Embryonic facial prominence (tissue), 1 donor: ENCODE data around the gene CDC42EP5.
"Not testable (repeated sequence)": the region's sequence is repeated elsewhere in the genome, so short reads cannot be mapped to it uniquely, and the experiment has no call there.

Experiments
- DNase-seq: peaks from one replicate; pipeline ENCODE4 v3.0.0-alpha.2; 2016; ENCODE audit errors: extremely low spot score

CDC42EP5 gene

DNA sequence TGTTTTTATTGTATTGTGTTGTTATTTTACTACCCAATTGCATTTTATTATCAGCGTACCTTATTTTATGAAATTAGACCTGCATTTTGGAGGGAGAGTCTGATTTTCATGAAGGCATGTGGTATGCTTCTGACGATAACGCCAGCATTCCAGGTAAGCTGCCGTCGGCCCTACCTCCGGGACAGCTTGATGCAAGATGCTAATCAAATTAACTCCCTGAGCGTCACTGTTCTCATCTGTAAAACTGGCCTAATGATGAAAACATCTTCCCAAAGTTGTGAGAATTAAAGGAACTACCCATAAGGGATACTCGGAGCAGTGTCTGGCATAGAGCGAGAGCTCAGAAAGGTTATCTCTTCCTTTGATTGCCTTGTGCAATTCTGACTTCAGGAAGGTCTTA, 16.7 kb upstream of the CDC42EP5 start:
- no peak for DNase-seq

DNA sequence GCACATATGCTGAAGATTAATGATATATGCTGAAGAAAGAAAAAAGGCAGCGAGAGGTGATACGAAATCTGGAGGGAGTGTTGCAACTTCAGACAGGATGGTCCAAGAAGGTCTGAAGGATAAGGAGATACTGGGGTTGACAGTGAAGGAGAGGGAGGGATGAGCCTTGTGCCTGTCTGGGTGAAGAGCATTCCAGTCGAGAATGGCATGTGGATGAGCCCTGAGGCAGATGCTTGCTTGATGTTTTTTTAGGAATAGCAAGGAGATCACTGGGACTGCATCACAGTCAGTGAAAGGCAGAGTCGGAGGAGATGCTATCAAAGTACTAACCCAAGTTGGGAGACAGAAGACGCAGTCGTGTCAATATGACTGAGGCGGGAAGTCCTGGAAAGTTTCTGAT, 16.2 kb upstream of the CDC42EP5 start:
- DNase-seq: no peak

DNA sequence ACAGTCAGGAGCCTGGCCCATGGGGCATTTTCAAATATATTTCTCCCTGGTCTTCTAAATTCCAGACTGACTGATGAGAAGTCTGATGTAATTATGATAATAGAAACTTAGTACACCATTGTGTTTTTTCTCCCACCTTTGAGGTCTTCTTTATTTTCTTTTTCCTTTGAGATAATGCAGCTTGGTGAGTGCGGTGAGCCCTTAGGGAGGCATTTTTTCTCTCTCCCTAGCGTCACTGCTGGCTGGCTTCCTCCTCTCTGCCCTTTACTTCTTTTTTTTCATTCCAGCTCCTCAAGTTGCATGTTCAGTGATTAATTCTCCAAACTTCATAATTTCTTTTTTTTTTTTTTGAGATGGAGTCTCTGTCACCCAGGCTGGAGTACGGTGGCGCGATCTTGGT, 12.8 kb upstream of the CDC42EP5 start:
- no peak for DNase-seq

DNA sequence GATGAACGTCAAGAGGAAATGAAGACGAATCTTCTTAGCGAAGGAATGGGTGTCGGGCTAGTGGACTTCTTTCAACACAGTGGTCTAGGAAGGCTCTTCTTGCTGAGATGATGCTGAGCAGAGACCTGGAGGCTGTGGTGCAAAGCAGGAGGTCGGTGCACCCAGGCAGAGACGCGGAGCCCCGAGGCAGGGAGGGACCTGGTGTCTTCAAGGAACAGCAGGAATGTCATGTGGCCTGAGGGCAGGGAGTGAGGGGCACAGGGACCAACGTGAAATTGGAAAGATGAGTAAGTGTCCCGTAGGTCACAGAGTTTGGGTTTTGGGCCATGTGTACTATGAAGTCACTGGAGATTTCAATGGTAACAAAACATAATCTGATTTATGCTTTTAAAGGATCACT, 11.4 kb upstream of the CDC42EP5 start:
- DNase-seq: no peak

DNA sequence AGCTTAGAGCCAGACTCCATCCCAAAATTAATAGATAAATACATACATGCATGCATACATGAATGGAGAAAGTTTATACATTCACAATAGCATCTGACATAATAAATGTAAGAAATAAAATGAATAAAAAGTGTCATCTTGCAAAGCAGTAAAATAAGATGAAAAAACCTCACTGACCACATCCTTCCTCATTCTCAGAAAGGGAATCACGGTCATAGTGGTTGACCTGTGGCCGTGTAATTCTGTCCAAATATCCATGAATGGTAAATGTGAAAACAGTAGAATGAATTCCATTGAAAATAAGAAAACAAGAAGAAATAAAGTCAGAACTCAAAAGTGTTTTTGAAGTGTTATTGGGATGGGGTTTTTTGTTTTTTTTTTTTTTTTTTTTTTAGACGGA, 9.8 kb upstream of the CDC42EP5 start:
- DNase-seq: no peak

DNA sequence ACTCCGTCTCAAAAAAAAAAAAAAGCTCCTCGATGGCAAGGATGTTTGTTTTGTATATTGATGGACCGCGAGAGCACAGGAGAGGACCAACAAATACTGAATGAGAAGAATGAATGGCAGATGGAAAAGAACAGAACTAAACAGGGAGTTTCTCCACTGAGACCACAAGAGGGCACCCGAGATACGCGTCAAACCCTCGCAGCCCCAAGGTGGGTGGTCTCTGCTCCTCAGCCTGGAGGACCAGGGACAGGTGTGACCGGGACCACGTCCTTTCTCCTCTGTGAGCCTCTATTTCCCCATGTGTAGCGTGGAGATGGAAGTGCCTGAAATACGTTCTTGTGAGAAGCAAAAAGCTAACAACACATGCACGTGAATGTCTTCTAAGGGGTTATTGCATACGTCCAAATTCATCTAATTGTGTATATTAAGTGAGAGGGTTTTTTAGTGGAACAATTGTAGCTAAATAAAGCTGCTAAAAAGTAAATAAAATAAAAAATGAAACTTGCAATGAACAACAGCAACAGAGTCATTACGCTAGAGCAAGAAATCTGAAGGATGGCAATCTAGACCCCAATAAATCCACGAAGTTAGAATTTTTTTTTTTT, 8.3 kb upstream of the CDC42EP5 start:
- no peak for DNase-seq

DNA sequence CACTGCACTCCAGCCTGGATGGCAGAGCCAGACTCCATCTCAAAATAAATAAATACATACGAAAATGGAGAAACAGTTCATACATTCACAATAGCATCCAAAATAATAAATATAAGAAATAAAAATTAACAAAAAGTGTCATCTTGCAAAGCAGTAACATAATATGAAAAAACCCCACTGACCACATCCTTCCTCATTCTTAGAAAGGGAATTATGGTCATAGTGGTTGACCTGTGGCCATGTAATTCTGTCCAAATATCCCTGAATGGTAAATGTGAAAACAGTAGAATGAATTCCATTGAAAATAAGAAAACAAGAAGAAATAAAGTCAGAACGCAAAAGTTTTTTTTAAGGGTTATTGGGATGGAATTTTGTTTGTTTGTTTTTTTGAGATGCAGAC, 7.0 kb upstream of the CDC42EP5 start:
- DNase-seq: no peak

DNA sequence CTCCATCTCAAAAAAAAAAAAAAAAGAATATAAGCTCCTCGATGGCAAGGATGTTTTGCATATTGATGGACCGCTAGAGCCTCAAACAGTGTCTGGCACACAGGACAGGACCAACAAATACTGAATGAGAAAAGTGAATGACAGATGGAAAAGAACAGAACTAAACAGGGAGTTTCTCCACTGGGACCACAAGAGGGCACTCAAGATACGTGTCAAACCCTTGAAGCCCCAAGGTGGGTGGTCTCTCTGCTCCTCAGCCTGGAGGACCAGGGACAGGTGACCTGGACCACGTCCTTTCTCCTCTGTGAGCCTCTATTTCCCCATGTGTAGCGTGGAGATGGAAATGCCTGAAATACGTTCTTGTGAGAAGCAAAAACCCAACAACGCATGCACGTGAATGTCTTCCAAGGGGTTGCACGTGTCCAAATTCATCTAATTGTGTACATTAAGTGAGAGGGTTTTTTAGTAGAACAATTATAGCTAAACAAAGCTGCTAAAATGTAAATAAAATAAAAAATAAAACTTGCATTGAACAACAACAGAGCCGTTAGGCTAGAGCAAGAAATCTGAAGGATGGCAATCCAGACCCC, 5.7 kb upstream of the CDC42EP5 start:
- DNase-seq: no peak

DNA sequence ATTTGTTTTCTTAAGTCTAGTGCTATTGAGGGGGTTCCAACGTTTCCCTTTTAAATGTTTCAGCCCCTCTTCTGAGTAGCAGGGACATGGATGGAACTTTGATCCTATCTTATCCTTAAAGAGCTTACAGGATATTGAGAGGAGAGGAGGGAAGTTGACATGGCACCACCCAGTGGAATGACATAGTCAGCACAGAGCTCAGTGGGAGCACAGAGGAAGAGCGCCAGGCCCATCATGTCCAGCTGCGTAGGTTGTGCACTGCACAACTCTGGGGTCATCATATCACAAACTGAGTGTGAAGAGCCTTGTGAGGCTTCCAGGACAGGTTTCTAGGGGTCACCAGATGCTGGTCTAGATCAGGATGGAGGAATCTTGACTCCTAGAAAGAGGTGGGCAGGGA, 4.6 kb upstream of the CDC42EP5 start:
- no peak for DNase-seq

DNA sequence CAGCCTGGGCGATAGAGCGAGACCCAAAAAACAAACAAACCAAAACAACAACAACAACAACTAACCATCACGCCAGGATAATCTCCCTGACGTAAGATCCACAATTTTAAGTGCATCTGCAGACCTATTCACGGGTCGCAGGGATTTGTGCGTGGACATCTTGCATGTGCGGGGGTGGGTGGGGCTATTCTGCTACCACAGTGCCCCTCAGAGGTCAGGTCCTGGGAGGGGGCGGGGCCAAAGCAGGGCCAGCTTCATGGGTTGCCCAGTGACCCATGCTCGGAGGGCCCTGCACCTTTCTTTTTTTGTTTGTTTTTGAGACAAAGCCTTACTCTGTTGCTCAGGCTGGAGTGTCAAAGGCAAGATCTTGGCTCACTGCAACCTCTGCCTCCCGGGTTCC, 2.6 kb upstream of the CDC42EP5 start:
- no peak for DNase-seq

DNA sequence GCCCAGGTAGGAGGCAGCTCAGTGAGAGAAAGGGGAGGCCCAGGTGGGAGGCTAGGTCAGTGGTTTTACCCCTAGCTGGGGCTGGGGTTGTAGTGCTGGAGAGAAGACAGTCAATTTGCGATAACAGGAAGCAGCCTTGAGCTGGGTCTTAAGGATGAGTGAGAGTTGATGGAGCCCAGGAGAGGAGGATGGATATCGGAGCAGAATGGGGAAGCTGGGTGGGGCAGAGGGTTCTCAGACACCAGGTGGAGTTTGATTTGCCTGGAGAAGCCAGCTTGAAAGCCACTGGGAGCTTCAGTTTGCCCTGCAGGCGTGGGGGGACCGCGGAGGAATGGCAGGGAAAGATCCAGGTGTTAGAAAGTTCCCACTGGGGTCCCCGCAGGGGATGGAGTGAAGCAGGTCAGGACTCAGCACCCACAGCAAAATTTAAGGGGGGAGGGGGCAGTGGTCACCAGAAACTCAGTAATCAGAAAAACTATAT, 836 bp upstream of the CDC42EP5 start:
- DNase-seq: no peak

DNA sequence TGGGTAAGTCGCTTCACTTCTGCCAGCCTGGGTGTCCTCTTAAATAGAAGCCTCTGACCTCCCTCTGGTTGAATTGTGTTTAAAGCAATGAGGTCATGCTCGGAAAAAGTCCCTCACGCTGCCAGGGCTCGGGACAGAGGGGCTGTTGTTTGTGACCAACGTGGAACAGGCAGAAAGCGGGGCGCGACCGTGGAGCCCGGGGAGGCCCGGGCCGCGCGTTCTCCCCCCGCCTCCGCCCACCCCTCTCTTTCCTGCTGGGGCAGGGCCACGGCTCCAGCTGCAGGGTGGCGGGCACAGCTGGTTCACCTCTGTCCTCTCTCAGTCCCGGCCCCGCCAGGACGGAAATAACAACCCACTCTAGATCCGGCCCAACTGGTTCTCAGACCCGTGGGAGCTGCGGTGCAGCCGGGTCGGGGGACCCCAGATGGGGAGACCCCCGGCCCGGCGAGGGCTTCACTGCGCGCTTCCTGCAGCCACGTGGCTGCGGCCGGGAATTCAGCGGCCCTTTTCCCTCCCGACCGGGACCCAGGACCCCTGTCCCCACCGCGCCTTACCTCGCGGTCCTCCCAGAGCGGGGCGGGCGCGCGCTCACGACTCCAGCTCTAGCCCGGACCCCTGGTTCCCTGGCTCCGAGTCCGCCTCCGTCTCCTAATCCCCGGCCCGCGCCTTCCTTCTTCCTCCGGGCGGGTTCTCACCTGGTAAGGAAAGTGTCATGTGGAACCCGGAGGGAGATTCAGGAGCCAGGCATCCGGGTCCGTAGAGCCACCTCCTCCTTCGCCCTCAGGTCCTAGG, 1.9 kb downstream of the CDC42EP5 start:
- DNase-seq: no peak

DNA sequence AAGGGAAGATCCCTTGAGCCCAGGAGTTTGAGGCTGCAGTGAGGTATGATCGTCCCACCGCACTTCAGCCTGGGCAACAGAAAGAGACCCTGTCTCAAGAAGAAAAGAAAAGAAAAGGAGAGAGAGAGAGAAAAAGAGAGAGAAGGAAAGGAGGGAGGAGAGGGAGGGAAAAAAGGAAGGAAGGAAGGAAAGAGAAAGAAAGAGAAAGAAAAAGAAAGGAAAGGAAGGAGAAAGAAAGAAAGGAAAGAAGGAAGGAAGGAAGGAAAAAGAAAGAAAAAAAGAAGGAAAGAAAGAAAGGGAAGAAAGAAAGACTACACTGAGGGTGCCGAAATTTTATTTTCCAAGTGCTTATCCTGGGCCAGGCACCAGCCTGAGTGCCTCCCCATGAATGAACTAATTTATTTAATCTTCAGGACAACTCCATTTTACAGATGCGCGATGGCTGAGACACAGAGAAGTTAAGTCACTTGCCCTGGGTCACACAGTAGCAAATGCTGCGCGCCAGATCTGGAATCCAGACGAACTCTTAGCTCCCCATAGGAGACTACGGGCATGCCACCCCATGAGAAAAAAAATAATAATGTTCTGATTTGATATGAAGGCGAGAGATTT, 2.7 kb downstream of the CDC42EP5 start:
- no peak for DNase-seq

DNA sequence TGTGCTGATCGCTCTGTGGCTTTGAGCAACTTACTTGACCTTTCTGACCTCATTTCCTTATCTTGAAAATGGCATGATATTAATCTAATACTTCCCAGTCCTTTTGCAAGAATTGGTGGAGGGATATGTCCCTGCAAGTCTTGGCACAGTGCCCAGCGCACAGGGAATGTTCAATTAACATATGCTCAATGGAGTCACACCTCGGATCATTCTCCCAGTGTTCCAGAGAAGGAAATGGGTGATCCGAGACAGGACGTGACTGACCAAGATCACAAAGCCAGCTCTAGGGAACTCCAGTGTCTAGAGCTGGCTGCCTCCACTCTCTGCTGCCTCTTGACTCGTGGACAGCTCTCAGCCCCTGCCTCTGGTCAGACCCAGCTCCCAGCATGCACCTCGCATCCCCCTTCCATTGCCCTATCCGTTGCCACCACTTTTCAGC, 3.6 kb downstream of the CDC42EP5 start:
- DNase-seq: no peak

DNA sequence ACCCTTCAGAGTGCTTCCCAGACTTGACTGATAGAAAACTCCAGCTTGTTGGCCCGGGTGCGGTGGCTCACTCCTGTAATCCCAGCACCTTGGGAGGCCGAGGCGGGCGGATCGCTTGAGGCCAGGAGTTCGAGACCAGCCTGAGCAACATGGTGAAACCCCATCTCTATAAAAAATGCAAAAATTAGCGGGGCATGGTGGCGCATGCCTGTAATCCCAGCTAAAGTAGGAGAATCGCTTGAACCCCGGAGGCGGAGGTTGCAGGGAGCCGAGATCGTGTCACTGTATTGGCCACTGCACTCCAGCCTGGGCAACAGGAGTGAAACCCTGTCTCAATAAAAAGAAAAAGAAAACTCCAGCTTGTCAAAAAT, 7.0 kb downstream of the CDC42EP5 start:
- not testable (repeated sequence) for DNase-seq

DNA sequence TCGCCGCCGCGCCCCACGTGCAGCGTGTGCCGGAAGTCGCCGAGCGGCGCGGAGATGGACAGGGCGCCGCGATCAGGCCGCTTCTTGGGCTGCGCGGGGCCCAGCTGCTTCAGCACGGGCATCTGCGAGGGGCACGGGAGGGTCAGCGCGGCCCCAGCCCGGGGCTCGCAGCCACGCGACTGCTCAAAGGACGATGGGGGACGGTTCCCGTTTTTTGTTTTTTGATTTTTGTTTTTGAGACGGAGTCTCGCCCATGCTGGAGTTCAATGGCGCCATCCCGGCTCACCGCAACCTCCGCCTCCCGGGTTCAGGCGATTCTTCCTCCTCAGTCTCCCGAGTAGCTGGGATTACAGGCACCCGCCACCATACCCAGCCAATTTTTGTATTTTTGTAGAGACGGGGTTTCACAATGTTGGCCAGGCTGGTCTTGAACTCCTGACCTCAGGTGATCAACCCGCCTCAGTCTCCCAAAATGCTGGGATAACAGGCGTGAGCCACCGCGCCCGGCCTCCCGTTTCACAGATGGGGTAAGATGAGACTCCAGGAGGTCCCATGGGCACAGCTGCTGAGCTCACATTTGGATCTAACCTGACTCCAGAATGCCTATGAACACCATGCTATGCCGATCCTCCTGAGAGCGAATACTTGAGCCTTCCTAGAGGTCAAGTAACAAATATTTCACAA, 7.5 kb downstream of the CDC42EP5 start:
- no peak for DNase-seq

DNA sequence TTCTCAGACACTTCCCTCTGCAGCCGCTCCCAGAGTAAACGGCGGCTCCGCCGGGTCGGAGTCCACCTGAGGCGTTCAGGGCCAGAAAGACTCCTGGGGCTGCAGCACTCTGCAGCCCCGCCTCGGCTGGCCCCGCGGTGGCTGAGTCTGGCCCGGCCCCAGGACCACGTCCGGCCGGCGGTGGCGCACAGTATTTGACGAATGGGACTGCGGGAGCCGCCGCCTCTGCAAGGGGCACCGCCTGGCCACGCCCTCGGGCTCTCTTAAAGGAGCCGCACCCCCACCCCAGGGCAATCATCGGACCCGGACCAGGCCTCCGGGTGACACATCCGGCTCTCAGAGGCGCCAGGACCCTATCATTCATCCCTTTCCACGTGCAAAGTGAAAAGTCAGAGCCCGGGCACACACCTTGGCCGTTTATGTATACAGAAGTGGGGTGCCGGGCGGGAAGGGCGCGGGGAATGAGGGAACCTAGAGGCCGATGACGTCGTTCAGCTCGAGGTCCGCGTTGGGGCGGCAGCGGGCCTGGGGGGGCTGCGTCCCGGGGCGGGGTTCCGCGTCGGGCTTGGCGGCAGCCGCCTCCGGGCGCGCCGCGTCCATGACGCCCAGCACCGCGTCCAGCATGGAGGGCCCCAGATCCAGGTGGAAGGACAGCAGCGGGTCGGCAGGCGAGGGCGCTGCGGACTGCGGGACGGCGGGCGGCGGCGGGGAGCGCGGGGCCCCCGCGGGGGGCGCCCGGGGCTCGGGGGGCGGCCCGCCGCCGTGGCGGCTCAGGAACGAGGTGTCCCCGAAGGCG, 8.3 kb downstream of the CDC42EP5 start:
- DNase-seq: peak; percentile 65

DNA sequence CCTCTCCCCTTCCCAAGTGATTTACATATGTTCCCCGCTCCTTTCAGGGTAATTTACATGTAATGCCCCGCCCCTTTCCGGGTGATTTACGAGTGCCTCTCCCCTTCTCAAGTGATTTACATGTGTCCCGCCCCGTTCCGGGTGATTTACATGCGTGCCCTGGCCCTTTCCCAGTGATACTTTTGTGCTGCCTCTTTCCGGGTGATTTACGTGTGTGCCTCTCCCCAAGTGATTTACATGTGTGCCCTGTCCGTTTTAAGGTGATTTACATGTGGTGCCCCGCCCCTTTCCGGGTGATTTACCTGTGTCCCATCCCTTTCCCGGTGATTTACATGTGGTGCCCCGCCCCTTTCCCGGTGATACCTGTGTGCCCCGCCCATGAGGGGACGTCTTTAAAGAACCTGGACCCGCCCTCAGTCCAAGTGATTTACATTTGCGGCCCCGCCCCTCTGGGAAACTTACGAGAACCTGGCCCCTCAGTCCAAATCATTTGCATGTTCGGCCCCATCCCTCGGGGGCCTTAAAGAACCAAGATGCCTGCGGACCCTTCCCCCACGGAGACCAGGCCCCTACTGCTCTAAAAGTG, 9.0 kb downstream of the CDC42EP5 start:
- peak; percentile 77 for DNase-seq

DNA sequence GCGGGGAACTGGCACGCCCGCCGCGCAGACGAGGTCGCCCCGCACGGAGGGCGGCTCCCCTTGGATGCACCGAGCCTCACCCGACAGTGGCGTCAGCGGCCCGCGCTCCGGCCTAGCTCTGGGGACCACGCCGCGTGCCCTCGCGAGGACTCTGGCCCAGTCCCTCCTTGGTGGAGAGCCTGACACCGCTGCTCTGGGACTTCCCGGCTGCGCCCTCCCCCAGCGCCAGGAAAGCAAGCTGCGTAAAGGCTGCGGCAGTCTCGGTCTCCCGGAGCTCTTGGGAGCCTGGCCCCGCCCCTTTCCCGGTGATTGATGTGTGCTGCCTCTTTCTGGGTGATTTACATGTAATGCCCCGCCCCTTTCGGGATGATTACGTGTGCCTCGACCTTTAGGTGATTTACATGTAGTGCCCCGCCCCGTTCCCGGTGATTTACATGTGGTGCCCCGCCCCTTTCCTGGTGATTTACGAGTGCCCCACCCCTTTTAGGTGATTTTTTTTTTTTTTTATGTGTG, 9.5 kb downstream of the CDC42EP5 start, which contains the start of gene LENG9:
LENG9 (minus strand) TSS at position 248 of the 513 bp plus-strand sequence. CDS start 252 bp downstream, outside the sequence.
- peak; percentile 96 for DNase-seq
